DOHH2 (cell line): ENCODE data around the gene TTC23L.

Source experiments
- H3F3A ChIP-seq: fragments of 200-600 bp; sonication (generic), shearing (Covaris generic); 2 replicates; pipeline ENCODE4 v1.6.0; 2016; ENCODE audit warnings: antibody characterized with exemption, mild to moderate bottlenecking; ENCODE audit not compliant: control insufficient read depth, insufficient read depth
- H3K27ac ChIP-seq: fragments of 200-600 bp; sonication (generic); 2 replicates; pipeline ENCODE4 v1.5.1; 2014; ENCODE audit warnings: low read depth, mild to moderate bottlenecking, low read length, moderate library complexity
- H3K27me3 ChIP-seq: fragments of 200-600 bp; sonication (generic); 2 replicates; pipeline ENCODE4 v1.6.1; 2014; ENCODE audit warnings: mild to moderate bottlenecking, low read length, mixed read lengths; ENCODE audit not compliant: control insufficient read depth
- H3K36me3 ChIP-seq: fragments of 200-600 bp; sonication (generic); 2 replicates; pipeline ENCODE4 v1.6.1; 2014; ENCODE audit warnings: mild to moderate bottlenecking, low read length, moderate library complexity, mixed read lengths; ENCODE audit not compliant: control insufficient read depth
- H3K4me1 ChIP-seq: fragments of 200-600 bp; sonication (generic); 2 replicates; pipeline ENCODE4 v1.6.1; 2014; ENCODE audit warnings: mild to moderate bottlenecking, low read length, mixed read lengths; ENCODE audit not compliant: control insufficient read depth
- H3K4me2 ChIP-seq: fragments of 200-600 bp; sonication (generic); 2 replicates; pipeline ENCODE4 v1.6.0; 2014; ENCODE audit warnings: mild to moderate bottlenecking, low read length, moderate library complexity
- H3K4me3 ChIP-seq: fragments of 200-600 bp; sonication (generic); 2 replicates; pipeline ENCODE4 v1.5.1; 2014; ENCODE audit warnings: mild to moderate bottlenecking, low read length, mixed read lengths
- H3K79me2 ChIP-seq: fragments of 200-600 bp; sonication (generic); 2 replicates; pipeline ENCODE4 v1.6.1; 2014; ENCODE audit warnings: mild to moderate bottlenecking, low read length, mixed read lengths; ENCODE audit not compliant: control insufficient read depth
- H3K9me2 ChIP-seq: fragments of 200-600 bp; sonication (generic); replicated peaks from 2 replicates; pipeline ENCODE4 v1.6.1; 2014; ENCODE audit warnings: mild to moderate bottlenecking, low read length, mixed read lengths; ENCODE audit not compliant: control insufficient read depth
- H3K9me3 ChIP-seq: fragments of 200-600 bp; sonication (generic); 2 replicates; pipeline ENCODE4 v1.6.1; 2014; ENCODE audit warnings: antibody characterized with exemption, low read length, mixed read lengths; ENCODE audit not compliant: control insufficient read depth, insufficient read depth
- H4K20me1 ChIP-seq: fragments of 200-600 bp; sonication (generic); 2 replicates; pipeline ENCODE4 v1.6.0; 2014; ENCODE audit warnings: low read depth, mild to moderate bottlenecking, antibody characterized with exemption, low read length, moderate library complexity; ENCODE audit not compliant: control insufficient read depth, insufficient read depth
- EZH2phosphoT487 ChIP-seq: fragments of 200-600 bp; sonication (generic); IDR thresholded peaks from 2 replicates; pipeline ENCODE4 v1.6.1; 2017; ENCODE audit warnings: borderline replicate concordance, mild to moderate bottlenecking, antibody characterized with exemption, low read length, moderate library complexity, mixed read lengths
- TF ChIP-seq, protein P1 (sequence below): fragments of 200-600 bp; sonication (generic); IDR thresholded peaks from one replicate; pipeline ENCODE4 v1.5.1; 2014; ENCODE audit warnings: antibody characterized with exemption, mild to moderate bottlenecking, low read depth, low read length; ENCODE audit not compliant: poor library complexity, severe bottlenecking

The TTC23L gene

DNA sequence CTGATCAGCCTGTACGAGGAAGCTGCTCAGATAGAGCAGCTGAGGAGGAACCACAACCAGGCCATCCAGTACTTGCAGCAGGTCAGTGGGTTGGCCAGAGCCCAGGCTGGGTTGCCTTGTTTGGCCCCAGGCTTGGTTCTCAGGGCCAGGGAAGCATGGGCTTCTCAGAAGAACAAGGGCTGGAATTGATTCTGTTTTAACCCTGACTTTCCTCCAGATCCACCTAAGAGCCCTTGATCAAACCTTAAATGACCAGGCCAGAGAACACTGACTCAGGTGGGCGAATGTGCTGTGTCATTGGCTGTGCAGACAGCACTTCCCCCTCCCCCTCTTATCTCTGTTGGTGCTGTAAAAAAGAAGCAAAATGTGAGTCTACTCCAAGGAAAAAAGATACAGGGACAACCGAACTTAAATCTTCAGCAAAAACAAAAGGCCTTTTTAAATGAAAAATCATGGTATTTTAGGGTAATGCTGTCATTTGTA is 28.1 kb downstream of the TTC23L start:
- H3F3A ChIP-seq, result no peaks in the 10 kb centered on the region
- no peak overlapping the region for H3K4me3 ChIP-seq
- H3K79me2 ChIP-seq, result no peaks in the 10 kb centered on the region
- no peaks in the 10 kb centered on the region for H4K20me1 ChIP-seq
- no peaks in the 10 kb centered on the region for H3K4me1 ChIP-seq
- H3K36me3 ChIP-seq, result no peaks in the 10 kb centered on the region
- no peaks in the 10 kb centered on the region; the same call in 1 of the 2 replicates for H3K27me3 ChIP-seq
- H3K4me2 ChIP-seq, result no peak overlapping the region
- no peak overlapping the region for H3K27ac ChIP-seq
- no peak for TF ChIP-seq EZH2phosphoT487
- TF ChIP-seq, protein P1, sequence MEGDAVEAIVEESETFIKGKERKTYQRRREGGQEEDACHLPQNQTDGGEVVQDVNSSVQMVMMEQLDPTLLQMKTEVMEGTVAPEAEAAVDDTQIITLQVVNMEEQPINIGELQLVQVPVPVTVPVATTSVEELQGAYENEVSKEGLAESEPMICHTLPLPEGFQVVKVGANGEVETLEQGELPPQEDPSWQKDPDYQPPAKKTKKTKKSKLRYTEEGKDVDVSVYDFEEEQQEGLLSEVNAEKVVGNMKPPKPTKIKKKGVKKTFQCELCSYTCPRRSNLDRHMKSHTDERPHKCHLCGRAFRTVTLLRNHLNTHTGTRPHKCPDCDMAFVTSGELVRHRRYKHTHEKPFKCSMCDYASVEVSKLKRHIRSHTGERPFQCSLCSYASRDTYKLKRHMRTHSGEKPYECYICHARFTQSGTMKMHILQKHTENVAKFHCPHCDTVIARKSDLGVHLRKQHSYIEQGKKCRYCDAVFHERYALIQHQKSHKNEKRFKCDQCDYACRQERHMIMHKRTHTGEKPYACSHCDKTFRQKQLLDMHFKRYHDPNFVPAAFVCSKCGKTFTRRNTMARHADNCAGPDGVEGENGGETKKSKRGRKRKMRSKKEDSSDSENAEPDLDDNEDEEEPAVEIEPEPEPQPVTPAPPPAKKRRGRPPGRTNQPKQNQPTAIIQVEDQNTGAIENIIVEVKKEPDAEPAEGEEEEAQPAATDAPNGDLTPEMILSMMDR, result no peak
- H3K9me2 ChIP-seq, result no peaks in the 10 kb centered on the region
- H3K9me3 ChIP-seq, result no peaks in the 10 kb centered on the region

DNA sequence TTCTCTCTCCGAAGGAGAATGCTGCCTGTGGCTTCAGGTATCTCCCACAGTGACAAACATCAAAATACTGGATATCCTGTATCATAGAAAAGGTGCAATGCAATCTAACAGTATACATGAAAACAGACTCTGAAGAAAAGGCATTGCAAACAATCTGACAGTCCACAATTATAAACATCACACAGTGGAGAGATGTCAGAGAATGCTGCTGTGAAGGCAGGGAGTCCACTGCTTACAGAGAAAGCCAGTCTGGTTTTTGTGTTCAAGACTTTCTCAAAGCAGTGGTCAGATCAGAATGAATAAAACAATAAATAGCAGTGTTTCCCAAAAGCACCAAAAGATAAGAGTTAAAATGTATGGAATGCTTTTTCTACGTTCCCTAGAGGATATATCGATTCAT is 28.7 kb downstream of the TTC23L start:
- no peak overlapping the region for H3K27ac ChIP-seq
- no peaks in the 10 kb centered on the region for H3K36me3 ChIP-seq
- H3K79me2 ChIP-seq, result no peaks in the 10 kb centered on the region
- TF ChIP-seq, protein P1, result no peak
- TF ChIP-seq EZH2phosphoT487, result no peak
- no peaks in the 10 kb centered on the region for H3F3A ChIP-seq
- no peaks in the 10 kb centered on the region; the same call in 1 of the 2 replicates for H3K27me3 ChIP-seq
- H3K4me1 ChIP-seq, result no peaks in the 10 kb centered on the region
- H3K9me2 ChIP-seq, result no peaks in the 10 kb centered on the region
- no peaks in the 10 kb centered on the region for H3K9me3 ChIP-seq
- H3K4me2 ChIP-seq, result no peak overlapping the region
- H3K4me3 ChIP-seq, result no peak overlapping the region
- no peaks in the 10 kb centered on the region for H4K20me1 ChIP-seq

DNA sequence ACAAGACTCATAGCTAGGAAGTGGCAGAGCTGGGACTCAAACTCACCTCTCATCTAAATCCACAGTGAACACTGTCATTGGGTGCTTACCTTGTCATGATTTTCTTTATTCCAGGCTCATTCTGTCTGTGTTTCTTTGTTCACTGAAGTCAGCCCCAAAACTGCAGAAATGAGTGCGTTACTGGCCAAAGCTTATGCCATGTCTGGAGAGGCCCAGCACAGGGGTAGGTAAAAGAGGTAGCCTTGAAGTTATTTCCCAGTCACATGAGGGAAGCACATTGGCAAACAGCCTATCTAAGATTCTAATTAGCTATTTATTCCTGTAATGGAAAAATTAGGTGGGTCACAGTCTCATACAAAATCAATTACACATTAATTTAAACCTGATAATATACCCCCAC is 29.8 kb downstream of the TTC23L start:
- no peaks in the 10 kb centered on the region for H3K79me2 ChIP-seq
- H3K4me2 ChIP-seq, result no peak overlapping the region
- TF ChIP-seq, protein P1, result no peak
- no peak for TF ChIP-seq EZH2phosphoT487
- H3K4me1 ChIP-seq, result no peaks in the 10 kb centered on the region
- no peaks in the 10 kb centered on the region for H4K20me1 ChIP-seq
- no peak overlapping the region for H3K27ac ChIP-seq
- no peaks in the 10 kb centered on the region for H3K36me3 ChIP-seq
- no peaks in the 10 kb centered on the region; the same call in 1 of the 2 replicates for H3K27me3 ChIP-seq
- no peak overlapping the region for H3K4me3 ChIP-seq
- H3K9me3 ChIP-seq, result no peaks in the 10 kb centered on the region
- no peaks in the 10 kb centered on the region for H3K9me2 ChIP-seq
- H3F3A ChIP-seq, result no peaks in the 10 kb centered on the region
